GM06990 (cell line): Measurements from ENCODE around the gene PRXL2A.
"Not testable (repeated sequence)": the region's sequence is repeated elsewhere in the genome, so short reads cannot be mapped to it uniquely, and the experiment has no call there.

Experiments
- DNase-seq: peaks from one replicate; pipeline ENCODE4 v3.0.0-alpha.2; 2011; ENCODE audit not compliant: insufficient read length; ENCODE audit errors: extremely low read depth
- H3K27me3 ChIP-seq: replicated peaks from 2 replicates; pipeline ENCODE4 v1.6.0; 2011; ENCODE audit warnings: low read length; ENCODE audit not compliant: control insufficient read depth, insufficient read depth
- H3K36me3 ChIP-seq: 2 replicates; pipeline ENCODE4 v1.5.1; 2011; ENCODE audit warnings: low read length; ENCODE audit not compliant: control insufficient read depth, insufficient read depth
- H3K4me3 ChIP-seq: replicated peaks from 2 replicates; pipeline ENCODE4 v1.5.1; 2011; ENCODE audit warnings: low read depth, mild to moderate bottlenecking, control low read depth, low read length
- TF ChIP-seq, protein P1 (sequence below): IDR thresholded peaks from 2 replicates; pipeline ENCODE4 v1.5.1; 2011; ENCODE audit warnings: low read length, control low read depth, mild to moderate bottlenecking, inconsistent platforms; ENCODE audit not compliant: insufficient read depth, poor library complexity, severe bottlenecking

The PRXL2A gene, protein sequence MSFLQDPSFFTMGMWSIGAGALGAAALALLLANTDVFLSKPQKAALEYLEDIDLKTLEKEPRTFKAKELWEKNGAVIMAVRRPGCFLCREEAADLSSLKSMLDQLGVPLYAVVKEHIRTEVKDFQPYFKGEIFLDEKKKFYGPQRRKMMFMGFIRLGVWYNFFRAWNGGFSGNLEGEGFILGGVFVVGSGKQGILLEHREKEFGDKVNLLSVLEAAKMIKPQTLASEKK

GRCh38 chr10:80408242-80409101, at the start of gene PRXL2A:
PRXL2A (plus strand) TSS chr10:80408551; CDS start chr10:80420468, 11,917 bp downstream.
- Histone ChIP-seq H3K27me3 (no peaks in the 10 kb centered on the region), H3K36me3 (no peaks in the 10 kb centered on the region), H3K4me3 (peak within 1 kb of the TSS; percentile 70)
- peak; percentile 81 for DNase-seq
- TF ChIP-seq, protein P1, sequence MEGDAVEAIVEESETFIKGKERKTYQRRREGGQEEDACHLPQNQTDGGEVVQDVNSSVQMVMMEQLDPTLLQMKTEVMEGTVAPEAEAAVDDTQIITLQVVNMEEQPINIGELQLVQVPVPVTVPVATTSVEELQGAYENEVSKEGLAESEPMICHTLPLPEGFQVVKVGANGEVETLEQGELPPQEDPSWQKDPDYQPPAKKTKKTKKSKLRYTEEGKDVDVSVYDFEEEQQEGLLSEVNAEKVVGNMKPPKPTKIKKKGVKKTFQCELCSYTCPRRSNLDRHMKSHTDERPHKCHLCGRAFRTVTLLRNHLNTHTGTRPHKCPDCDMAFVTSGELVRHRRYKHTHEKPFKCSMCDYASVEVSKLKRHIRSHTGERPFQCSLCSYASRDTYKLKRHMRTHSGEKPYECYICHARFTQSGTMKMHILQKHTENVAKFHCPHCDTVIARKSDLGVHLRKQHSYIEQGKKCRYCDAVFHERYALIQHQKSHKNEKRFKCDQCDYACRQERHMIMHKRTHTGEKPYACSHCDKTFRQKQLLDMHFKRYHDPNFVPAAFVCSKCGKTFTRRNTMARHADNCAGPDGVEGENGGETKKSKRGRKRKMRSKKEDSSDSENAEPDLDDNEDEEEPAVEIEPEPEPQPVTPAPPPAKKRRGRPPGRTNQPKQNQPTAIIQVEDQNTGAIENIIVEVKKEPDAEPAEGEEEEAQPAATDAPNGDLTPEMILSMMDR: no peak

DNA sequence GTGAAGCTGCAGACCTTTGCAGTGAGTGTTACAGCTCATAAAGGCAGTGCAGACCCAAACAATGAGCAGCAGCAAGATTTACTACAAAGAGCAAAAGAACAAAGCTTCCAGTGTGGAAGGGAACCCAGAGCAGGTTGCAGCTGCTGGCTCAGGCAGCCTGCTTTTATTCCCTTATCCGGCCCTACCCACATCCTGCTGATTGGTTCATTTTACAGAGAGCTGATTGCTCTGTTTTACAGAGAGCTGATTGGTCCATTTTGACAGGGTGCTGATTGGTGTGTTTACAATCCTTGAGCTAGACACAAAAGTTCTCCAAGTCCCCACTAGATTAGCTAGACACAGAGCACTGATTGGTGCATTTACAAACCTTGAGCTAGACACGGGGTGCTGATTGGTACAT, 49.4 kb upstream of the PRXL2A start:
- not testable (repeated sequence) for H3K36me3 ChIP-seq, H3K4me3 ChIP-seq, H3K27me3 ChIP-seq, DNase-seq

DNA sequence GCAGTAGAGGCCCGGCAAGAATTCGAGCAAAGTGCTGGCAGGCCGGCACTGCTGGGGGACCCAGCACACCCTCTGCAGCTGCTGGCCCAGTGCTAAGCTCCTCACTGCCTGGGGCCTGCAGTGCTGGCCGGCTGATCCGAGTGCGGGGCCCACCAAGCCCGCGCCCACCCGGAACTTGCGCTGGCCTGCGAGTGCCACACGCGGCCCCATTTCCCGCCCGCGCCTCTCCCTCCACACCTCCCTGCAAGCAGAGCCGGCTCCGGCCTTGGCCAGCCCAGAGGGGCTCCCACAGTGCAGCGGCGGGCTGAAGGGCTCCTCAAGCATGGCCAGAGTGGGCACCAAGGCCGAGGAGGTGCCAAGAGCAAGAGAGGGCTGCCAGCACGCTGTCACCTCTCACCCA, 48.7 kb upstream of the PRXL2A start:
- DNase-seq: no peak
- no peak overlapping the region for H3K4me3 ChIP-seq
- TF ChIP-seq, protein P1: no peak
- H3K36me3 ChIP-seq: no peaks in the 10 kb centered on the region
- no peaks in the 10 kb centered on the region; the same call in 1 of the 2 replicates for H3K27me3 ChIP-seq

DNA sequence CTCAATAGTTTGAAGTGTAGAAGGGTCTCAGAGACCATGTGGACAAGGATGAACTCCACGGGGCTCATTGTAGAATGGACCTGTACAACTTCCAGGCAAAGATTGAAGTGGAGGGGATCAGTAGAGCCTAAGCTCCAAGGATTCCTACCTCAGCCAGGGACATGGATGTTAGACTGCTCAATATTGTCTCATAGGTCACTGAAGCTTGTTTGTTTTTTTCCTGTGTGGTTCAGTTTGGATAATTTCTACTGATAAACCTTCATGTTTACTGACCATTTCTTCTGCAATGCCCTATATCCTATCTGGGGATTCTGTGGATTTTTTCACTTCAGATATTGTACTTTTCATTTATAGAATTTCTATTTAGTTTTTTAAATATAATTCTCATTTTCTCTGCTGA, 42.8 kb upstream of the PRXL2A start:
- TF ChIP-seq, protein P1: no peak
- H3K4me3 ChIP-seq: no peak overlapping the region

GRCh38 chr10:80371467-80371866, 36.9 kb upstream of the PRXL2A start:
- Histone ChIP-seq H3K36me3 (no peaks in the 10 kb centered on the region), H3K4me3 (no peak overlapping the region), H3K27me3 (no peaks in the 10 kb centered on the region)
- DNase-seq: no peak
- TF ChIP-seq, protein P1: no peak

More for the DNA sequence above, 42.8 kb upstream of the PRXL2A start:
- DNase-seq: no peak
- Histone ChIP-seq H3K27me3 (no peaks in the 10 kb centered on the region), H3K36me3 (no peaks in the 10 kb centered on the region)

DNA sequence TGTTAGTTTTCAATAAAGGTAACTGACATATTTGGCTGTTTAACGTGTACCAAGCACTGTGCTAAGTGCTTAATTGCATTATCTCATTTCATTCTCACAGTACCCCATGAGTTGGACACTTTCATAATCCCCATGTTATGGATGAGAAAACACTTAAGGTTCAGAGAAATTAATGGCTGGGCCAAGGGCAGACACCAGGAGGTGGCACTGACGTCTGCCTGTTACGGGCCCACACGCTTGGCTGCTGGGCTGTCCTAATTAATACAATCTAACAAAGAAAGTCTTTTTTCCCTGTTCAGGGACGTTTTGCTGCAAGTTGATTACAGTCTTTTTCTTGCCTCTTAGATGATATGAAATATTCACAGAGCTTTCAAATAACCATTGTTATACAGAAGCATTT, 35.7 kb upstream of the PRXL2A start:
- TF ChIP-seq, protein P1: no peak

More for the DNA sequence above, 35.7 kb upstream of the PRXL2A start:
- H3K27me3 ChIP-seq: no peaks in the 10 kb centered on the region
- H3K36me3 ChIP-seq: no peaks in the 10 kb centered on the region
- no peak overlapping the region for H3K4me3 ChIP-seq
- DNase-seq: no peak
